ENCODE measurements around the gene SNX20.

The SNX20 gene

DNA sequence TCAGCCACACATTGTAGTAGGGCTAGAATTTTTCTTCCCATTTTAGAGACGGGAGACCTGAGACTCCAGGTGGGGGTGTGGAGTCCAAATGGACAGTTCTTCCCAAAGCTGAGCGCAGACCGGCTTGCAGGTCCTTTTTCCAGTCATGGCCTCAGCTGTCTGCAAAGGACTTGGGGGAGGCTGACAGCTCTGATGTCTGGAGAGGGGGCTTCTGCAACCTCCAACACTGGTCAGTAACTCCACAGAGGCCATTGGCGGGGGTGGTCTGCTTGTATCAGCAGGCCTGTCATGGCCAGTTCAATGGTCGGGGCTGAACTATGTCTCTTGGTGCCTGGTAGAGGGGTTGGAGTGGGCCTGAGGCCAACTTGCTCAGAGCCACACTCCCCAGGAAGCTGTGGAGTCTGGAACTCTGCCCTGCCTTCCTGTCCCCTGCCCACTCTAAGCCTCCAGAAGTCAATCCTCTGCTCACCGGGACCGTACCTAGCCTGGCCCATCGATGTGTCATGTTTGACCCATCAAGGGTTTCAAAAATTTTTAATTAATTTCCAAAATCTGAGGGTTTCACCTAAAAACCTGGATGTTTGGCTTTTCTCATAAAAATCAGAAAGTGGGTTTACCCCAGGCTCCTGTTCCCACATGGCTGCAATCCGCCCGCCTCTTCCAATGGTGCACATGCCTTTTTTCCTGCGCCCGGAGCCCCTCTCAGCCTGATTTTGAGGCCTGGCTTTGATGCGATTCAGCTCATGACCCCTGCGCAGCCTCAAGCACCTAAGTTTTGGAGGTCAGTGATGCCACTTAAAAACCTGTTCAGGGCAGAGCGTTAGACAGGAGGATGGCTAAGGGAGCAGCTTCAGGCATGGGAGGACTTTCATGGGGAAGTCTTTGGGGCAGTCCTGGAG, 39.9 kb downstream of the SNX20 start:
- TF ChIP-seq CTCF (IDR thresholded peaks at IDR 0.05; ENCODE audit: low read length, missing control alignments): no peak
- DNase-seq (ENCODE audit: low read depth): no peak
- no peak overlapping the region for H3K4me3 ChIP-seq (replicated peaks; ENCODE audit: low read depth, low read length)

- DNase-seq (ENCODE audit: low read depth): no peak
These were observed 40.7 kb downstream of the SNX20 start for GRCh38 chr16:50640391-50640790.

GRCh38 chr16:50638816-50639670, 42.1 kb downstream of the SNX20 start:
- TF ChIP-seq CTCF (IDR thresholded peaks at IDR 0.05; ENCODE audit: low read length, missing control alignments): no peak
- no peak for DNase-seq (ENCODE audit: low read depth)
- H3K4me3 ChIP-seq (replicated peaks; ENCODE audit: low read depth, low read length): no peak overlapping the region

More at GRCh38 chr16:50640391-50640790, 40.7 kb downstream of the SNX20 start:
- TF ChIP-seq CTCF (IDR thresholded peaks at IDR 0.05; ENCODE audit: low read length, missing control alignments): no peak
- no peak overlapping the region for H3K4me3 ChIP-seq (replicated peaks; ENCODE audit: low read depth, low read length)

- no peak for DNase-seq (ENCODE audit: low read depth)
- no peak overlapping the region for H3K4me3 ChIP-seq (replicated peaks; ENCODE audit: low read depth, low read length)
- TF ChIP-seq CTCF (IDR thresholded peaks at IDR 0.05; ENCODE audit: low read length, missing control alignments): no peak
These were observed 43.2 kb downstream of the SNX20 start for GRCh38 chr16:50637716-50638602.

DNA sequence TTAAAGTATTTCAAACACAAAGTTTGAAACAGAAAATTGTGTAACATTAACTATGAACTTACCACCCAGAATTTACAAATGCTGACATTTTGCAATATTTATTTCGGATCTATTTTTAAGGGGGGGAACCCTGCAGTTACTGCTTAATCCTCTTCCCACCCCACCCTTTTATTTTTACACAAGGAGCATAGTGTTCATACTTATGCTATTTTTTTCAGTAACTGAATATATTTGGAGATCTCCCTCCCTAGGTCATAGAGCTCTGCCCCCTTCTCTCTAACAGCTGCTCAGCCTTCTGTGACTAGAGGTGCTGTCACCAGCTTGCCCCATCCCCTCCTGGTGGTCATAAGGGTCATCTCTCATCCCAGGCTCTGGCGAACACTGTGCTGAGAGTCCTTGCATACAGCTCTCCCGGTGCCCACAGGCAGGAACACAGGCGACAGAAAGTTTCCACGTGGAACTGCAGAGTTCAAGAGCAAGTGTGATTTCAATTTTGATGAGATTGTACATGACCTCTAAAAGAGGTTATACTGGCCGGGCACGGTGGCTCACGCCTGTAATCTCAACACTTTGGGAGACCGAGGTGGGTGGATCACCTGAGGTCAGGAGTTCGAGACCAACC, 44.2 kb downstream of the SNX20 start:
- no peak for TF ChIP-seq CTCF (IDR thresholded peaks at IDR 0.05; ENCODE audit: low read length, missing control alignments)
- no peak overlapping the region for H3K4me3 ChIP-seq (replicated peaks; ENCODE audit: low read depth, low read length)
- no peak for DNase-seq (ENCODE audit: low read depth)
